GM08714 (cell line): ENCODE results near the gene STAU1.
"Not testable (repeated sequence)": the region's sequence is repeated elsewhere in the genome, so short reads cannot be mapped to it uniquely, and the experiment has no call there.

Experiments
- H3K4me3 ChIP-seq: fragments of 200-500 bp; sonication (Bioruptor generic); 2 replicates; pipeline ENCODE4 v1.5.1; 2014; ENCODE audit warnings: mild to moderate bottlenecking, low read length, inconsistent platforms
- ZNF274 ChIP-seq: IDR thresholded peaks from 2 replicates; pipeline ENCODE4 v1.6.1; 2012; ENCODE audit warnings: mild to moderate bottlenecking, low read depth, low read length

STAU1 gene

DNA sequence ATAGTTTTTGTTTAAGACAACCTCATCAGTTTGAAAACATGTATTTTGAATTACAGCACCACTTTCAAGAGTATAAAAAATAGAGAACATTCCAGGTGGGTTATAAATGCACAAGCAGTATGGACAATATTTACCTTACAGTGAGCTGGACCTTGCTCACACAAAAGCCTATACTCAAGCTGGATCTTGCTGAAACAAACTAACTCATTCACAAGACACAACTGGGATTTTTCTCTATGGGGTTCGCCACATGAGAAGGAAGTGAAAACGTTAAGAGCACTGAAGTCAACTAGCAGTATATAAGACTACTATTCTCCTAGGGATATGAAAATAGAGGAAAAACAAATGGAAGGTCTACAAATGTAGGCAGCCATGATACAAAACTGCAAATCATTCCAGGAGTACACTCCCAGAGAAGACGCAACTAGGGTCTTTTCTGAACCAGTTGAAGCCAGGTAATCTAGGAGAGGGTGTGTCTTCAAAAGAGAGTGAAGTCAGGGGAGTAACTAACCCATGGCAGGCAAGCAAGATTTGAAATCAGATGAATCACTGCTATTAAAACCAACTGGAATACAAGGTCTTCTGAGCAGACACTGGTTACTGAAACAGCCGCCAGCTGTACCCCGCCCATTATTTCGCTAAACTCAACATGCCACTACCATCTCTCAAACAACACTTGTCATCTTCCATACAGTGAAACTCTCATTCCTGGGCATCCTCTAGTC, 26.5 kb downstream of the STAU1 start:
- H3K4me3 ChIP-seq = no peak overlapping the region
- TF ChIP-seq ZNF274 = no peak

DNA sequence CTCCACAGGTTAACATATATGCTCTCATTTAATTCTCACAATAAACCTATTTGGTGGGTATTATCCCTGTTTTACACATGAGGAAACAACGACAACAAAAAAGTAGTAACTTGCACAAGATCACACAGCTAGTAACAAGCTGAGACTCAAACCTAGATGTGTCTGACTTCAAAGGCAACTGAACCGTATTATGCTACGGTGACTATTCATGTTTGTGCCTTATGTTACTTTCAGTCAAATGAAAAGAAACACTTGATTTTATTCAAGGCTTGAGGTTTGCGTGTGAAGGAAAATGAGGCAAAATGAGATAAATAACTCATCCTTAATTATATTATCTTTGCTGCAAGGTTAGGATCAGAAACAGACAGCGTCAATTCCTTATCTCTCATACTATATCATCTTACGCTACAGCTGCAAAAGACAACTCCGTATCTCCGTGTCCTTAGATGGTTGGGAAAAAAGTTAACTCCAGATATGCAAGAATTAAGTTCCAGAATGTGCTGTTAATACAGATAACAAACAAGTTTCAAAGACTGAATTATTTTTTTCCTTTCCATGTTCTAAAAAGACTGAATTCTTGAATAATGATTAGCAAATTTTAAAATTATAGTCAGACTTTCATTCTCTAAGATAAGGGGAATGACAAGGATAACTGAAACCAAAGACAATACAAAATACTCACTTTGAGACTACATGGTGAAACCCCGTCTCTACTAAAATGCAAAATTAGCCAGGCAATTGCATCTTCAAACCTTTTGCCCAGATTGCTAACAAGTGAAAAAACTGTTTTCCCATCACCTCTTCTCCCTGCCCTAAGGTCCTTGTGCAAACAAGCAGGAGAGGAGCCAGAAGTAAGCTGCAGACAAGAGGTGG, 27.8 kb downstream of the STAU1 start:
- H3K4me3 ChIP-seq = no peak overlapping the region
- TF ChIP-seq ZNF274 = no peak

DNA sequence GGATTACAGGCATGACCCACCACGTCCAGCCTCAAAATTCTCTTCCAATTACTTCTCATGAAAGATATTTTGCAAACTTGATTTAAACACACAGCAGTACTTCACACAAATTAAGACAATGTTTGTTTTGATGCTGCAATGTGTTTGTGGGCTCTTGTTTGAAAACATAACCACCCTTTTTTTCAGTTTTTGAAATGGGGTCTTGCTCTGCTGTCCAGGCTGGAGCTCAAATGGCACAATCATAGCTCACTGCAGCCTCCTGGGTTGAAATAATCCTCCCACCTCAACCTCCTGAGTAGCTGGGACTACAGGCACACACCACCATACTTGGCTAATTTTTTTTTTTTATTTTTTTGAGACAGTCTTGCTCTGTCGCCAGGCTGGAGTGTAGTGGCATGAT, 31.0 kb downstream of the STAU1 start:
- no peak overlapping the region for H3K4me3 ChIP-seq
- no peak for TF ChIP-seq ZNF274

DNA sequence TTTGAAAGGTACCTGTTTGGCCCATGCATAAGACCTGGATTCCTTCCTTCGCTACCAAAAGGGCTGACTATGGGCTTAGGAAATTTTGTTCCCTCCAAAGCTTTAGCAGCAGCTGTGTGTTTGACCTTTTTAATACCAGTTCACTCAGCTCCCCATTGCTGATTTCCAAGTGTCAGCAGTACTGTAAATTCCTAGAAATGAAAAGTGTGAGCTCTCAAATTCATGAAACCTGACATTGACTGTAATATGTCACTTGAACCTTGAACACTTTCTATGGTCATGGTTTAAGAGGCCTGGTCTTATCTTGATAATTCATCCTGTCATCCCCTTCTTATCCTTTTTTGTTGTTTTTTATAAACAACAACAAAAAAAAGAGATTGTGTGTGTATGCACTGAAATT, 31.7 kb downstream of the STAU1 start:
- H3K4me3 ChIP-seq = no peak overlapping the region
- TF ChIP-seq ZNF274 = no peak

DNA sequence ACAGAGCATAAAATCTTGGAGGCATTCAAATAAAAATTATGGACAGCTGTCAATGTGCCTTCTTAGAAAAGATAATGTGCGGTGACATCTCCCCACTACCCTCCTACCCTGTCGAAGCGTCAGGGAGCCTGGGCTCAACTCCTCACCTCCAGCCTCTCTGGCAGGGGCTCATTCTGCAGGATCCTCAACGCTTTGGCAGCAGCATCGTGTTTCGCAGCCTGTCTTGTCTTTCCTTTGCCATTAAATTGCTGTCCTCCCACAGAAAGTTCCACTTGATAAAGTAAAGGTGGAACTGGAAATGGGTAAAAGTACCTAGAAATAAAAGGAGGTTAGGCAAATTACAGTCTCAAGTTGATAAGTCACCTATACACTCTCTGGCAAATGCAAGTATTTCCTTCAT, 36.7 kb downstream of the STAU1 start:
- TF ChIP-seq ZNF274 = no peak
- H3K4me3 ChIP-seq = no peak overlapping the region

DNA sequence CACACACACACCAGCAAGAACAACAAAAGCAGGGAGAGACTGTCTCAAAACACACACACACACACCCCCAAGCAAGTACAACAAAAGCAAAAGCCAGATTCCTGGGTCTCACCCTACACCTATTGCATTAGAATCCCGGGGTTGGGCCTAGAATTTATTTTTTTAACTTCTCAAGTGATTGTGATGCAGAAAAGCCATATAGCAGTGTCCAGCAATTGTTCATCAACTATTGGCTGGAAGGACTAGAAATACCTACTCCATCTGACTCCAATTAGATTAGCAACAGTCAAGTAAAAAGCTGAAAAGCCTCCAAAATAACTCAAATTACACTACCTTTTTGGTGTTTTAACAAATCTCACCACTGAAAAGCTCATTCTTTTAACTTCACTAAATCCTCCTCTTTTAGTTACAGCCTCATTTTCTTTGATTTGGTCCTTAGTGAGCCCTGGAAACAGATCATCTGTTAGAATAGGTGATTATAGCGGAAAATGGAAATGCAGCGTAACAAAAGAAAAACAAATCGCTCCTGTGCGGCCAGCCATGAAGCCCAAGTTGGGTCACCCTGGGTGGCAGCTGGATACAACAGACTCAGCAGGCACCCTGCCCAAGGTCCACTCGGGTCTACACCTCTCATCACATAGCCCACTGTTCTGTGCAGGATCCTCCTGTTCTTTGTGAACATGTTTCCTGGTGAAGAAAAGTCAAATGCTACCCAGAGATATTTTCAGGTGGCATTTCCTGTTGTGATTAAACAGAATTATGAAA, 38.7 kb downstream of the STAU1 start:
- no peak overlapping the region for H3K4me3 ChIP-seq
- TF ChIP-seq ZNF274 = no peak

DNA sequence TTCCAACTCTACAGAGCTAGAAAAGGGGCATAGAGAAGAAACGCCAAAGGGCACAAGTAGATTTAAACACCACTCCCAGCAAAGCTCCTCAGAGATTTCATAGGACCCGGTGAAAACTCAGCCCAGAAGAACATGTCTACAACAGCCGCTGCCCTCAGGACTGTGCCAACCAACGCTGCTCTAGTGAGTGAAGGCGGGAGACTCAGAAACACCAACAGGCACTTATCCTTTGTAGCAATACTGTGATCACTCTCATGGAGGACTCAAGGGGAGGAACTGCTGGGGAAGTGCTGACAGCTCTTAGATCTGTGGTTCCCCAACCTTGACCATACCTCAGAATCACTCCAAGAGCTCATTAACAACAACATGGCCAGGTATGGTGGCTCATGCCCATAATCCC, 39.5 kb downstream of the STAU1 start:
- no peak for TF ChIP-seq ZNF274
- no peak overlapping the region for H3K4me3 ChIP-seq

DNA sequence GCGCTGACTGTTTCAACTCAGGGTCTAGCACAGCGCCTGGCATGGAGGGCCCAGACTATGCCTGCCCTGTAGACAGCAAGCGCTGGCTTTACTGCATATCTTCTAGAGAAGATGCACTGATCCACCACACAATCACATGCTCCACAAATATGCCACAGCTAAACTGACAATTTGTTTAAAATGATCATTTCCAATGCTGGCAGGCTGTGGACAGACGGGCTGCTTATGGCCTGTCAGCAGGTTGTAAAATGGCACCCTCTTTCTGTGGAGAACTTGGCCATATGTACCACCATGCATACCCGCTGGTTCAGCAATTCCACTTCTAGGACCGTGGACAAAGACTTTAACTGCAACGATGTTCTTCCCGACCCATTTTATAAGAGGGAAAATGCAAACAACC, 40.8 kb downstream of the STAU1 start:
- no peak overlapping the region for H3K4me3 ChIP-seq
- no peak for TF ChIP-seq ZNF274

DNA sequence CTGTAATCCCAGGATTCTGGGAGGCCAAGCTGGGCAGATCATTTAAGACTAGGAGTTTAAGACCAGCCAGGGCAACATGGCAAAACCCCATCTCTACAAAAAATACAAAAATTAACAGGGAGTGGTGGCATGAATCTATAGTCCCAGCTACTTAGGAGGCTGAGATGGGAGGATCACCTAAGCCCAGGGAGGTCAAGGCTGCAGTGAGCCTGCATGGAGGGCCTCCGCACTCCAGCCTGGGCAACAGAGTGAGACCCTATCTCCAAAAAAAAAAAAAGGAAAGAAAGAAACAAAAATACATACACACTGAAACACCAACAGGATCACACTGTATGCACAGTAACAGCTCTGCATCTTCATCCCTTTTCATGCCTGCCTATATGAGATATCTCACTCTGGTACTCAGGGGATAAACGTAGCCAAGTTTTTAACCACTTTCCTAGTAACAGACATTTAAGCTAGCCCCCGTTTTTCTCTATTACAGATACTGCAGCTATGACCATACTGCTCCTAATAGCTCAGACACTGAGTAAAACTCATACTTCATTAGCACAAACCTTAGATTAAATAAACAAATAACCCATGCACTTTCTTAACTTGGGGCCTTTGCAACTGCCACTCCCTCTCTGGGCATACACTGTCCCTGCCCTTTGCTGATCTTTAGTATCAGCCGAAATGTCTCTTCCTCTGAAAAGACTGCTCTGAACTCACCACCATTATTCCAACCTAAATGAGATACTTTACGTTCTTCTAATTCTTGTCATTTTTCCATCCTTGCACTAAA, 41.5 kb downstream of the STAU1 start:
- no peak overlapping the region for H3K4me3 ChIP-seq
- TF ChIP-seq ZNF274 = no peak

DNA sequence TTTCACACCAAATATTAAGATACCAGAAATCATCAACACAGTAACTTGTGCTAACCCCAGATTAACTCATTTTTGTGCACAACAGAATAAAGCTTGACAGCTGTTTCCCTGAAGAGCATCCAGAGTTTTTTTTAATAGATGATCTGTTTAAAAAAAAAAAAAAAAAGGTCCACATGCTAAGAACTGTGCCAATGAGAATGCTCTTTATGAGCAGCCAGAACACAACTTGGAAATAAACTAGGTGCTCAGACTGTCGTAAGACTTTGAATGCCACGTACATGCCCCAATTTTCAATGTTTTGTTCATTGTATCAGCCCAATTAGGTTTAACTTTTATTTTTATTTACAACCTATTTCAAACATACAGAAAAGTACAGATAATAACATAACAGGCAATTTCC, 47.3 kb downstream of the STAU1 start:
- H3K4me3 ChIP-seq = no peak overlapping the region
- no peak for TF ChIP-seq ZNF274

DNA sequence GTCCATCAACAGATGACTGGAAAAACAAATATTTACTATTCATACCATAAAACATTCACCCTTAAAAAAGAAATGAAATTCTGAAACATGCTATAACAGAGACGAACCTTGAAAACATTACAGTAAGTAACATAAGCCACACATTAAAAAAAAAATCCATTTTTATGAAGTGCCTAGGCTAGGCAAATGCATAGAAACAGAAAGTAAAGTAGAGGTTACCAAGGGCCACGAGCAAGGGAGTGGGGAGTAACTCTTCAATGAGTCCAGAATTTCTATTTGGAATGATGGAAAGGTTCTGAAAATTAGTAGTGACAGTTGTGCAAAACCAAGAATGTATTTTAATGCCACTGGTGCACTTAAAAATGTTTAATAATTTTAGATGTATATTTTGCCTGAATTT, 47.7 kb downstream of the STAU1 start:
- TF ChIP-seq ZNF274 = no peak

DNA sequence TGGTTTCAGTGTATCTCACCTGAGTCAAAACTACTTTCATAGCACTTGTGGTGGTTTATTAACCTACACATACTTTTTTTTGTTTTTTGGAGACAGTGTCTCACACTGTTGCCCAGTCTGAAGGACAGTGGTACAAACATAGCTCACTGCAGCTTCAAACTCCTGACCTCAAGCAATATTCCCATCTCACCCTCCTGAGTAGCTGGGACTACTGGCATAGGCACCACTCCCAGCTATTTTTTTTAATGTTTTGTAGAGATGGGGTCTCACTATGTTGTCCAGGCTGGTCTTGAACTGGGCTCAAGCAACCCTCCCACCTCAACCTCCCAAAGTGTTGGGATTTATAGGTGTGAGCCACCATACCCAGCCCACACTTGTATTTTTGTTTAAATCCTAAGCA, 49.7 kb downstream of the STAU1 start:
- TF ChIP-seq ZNF274 = no peak
- H3K4me3 ChIP-seq = no peak overlapping the region

More for the DNA sequence above, 47.7 kb downstream of the STAU1 start:
- H3K4me3 ChIP-seq = no peak overlapping the region

DNA sequence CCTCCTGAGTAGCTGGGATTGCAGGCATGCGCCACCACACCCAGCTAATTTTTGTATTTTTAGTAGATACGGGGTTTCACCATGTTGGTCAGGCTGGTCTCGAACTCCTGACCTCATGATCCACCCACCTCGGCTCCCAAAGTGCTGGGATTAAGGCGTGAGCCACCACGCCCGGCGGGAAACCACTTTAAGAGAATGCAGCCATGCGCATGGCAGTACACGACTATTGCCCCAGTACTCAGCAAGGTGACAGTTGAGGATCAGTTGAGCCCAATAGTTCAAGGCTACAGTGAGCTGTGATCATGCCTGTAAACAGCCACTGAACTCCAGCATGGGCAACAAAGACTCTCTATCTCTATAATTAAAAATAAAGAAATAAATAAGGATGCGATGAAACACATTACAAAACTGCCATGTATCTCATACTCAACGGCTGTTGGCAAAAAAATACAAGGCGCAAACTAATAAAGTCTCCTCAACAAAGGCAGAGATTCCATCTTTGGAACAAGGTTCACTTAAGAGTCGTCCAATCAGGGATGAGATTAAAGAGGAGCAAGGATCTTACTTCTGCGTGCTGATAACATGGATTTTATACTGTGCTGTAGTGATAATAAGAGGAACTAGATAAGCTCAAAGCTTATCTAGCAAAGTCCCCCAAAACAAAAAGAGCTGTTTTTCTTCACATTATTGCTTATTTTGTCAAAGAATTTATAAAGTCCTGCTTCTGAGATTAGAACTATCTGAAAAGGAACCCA, 51.1 kb downstream of the STAU1 start:
- H3K4me3 ChIP-seq = no peak overlapping the region
- no peak for TF ChIP-seq ZNF274

DNA sequence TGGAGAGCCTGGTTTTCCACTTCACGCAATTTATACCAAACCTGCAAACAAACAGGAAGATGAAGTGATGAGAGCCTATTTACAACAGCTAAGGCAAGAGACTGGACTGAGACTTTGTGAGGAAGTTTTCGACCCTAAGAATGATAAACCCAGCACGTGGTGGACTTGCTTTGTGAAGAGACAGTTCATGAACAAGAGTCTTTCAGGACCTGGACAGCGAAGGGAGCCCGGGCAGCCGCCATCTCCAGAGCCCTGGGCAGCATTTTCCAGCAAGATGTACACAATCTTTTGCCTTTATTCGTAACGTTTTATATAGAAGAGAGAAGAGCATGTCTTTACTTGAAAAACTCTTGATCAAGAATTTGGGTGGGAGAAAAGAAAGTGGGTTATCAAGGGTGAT, 53.3 kb downstream of the STAU1 start:
- not testable (repeated sequence) for H3K4me3 ChIP-seq
